Gastroesophageal sphincter (tissue), 3 donors: Measurements from ENCODE around the gene CES4A.

ENCODE experiments used
- CTCF ChIP-seq, 4 experiments: fragments of 200-600 bp in 2 of 4; fragments of 450-650 bp in 2 of 4; sonication (generic) in 1 of 4; IDR thresholded peaks; one replicate each; pipeline ENCODE4 v1.5.1; 2017 to 2019; ENCODE audit warnings: antibody characterized with exemption in 4 of 4, mild to moderate bottlenecking in 2 of 4, moderate library complexity in 2 of 4
- POLR2A ChIP-seq, 2 donors: fragments of 450-650 bp; IDR thresholded peaks; one replicate each; pipeline ENCODE4 v1.6.1; 2017; ENCODE audit warnings: antibody characterized with exemption in 2 of 2, mild to moderate bottlenecking in 2 of 2, moderate library complexity in 1 of 2

- TF ChIP-seq CTCF (IDR thresholded peaks at IDR 0.05) (no peak), POLR2A (IDR thresholded peaks at IDR 0.05) (no peak)
These were observed 34.8 kb upstream of the CES4A start for GRCh38 chr16:66953462-66954096.
